A549 (cell line): ENCODE measurements around the gene POMC.

Experiments used
- CHD2 ChIP-seq: fragments of 150-350 bp; IDR thresholded peaks from 2 replicates; pipeline ENCODE4 v1.6.1; 2014; ENCODE audit warnings: low read length; ENCODE audit not compliant: partially characterized antibody
- CHD4 ChIP-seq: fragments of 200-600 bp; sonication (generic); IDR thresholded peaks from 2 replicates; pipeline ENCODE4 v1.6.1; 2016; ENCODE audit warnings: antibody characterized with exemption, mild to moderate bottlenecking, borderline replicate concordance
- EP300 ChIP-seq, 2 experiments: fragments of >200 bp; sonication (Bioruptor Twin); formaldehyde crosslinking; IDR thresholded peaks; 2 replicates in 1 of 2; 3 replicates in 1 of 2; pipeline ENCODE4 v1.6.1; 2016 to 2017
- HOXB5 ChIP-seq: fragments of 250-450 bp; sonication (Bioruptor Pico); IDR thresholded peaks from 2 replicates; pipeline ENCODE4 v1.5.0; 2020; ENCODE audit warnings: mild to moderate bottlenecking, moderate library complexity
- JUN ChIP-seq, 2 experiments: fragments of >200 bp; sonication (Bioruptor Twin); formaldehyde crosslinking; IDR thresholded peaks; 2 replicates in 1 of 2; 3 replicates in 1 of 2; pipeline ENCODE4 v1.6.1; 2016 to 2017
- MAFK ChIP-seq: fragments of 450-650 bp; IDR thresholded peaks from 2 replicates; pipeline ENCODE4 v1.6.1; 2014; ENCODE audit not compliant: partially characterized antibody
- POLR2A ChIP-seq: IDR thresholded peaks from 2 replicates; pipeline ENCODE4 v1.6.1; 2012; ENCODE audit warnings: mild to moderate bottlenecking, low read length
- POLR2AphosphoS2 ChIP-seq: conservative IDR thresholded peaks from 2 replicates; pipeline ENCODE4 v1.6.1; 2012; ENCODE audit warnings: low read length, improper control_type of control experiment, inconsistent platforms
- RFX5 ChIP-seq: fragments of 450-650 bp; IDR thresholded peaks from 2 replicates; pipeline ENCODE4 v1.7.1; 2014; ENCODE audit warnings: antibody characterized with exemption, mild to moderate bottlenecking, moderate library complexity
- ZFP36 ChIP-seq: fragments of 450-650 bp; IDR thresholded peaks from 2 replicates; pipeline ENCODE4 v1.6.1; 2014; ENCODE audit warnings: borderline replicate concordance; ENCODE audit not compliant: partially characterized antibody
- TF ChIP-seq, protein P1 (sequence below): IDR thresholded peaks from 2 replicates; pipeline ENCODE4 v1.6.1; 2012
- TF ChIP-seq, protein P2 (sequence below): fragments of >200 bp; sonication (Bioruptor Twin); formaldehyde crosslinking; IDR thresholded peaks from 3 replicates; pipeline ENCODE4 v1.5.1; 2016
- TF ChIP-seq, protein P3 (sequence below): fragments of 200-600 bp; sonication (generic); IDR thresholded peaks from 2 replicates; pipeline ENCODE4 v1.6.1; 2016; ENCODE audit warnings: antibody characterized with exemption, mild to moderate bottlenecking, moderate library complexity
- TF ChIP-seq, protein P4 (sequence below): fragments of >200 bp; sonication (Bioruptor Twin); formaldehyde crosslinking; IDR thresholded peaks from 3 replicates; pipeline ENCODE4 v1.6.1; 2016

DNA sequence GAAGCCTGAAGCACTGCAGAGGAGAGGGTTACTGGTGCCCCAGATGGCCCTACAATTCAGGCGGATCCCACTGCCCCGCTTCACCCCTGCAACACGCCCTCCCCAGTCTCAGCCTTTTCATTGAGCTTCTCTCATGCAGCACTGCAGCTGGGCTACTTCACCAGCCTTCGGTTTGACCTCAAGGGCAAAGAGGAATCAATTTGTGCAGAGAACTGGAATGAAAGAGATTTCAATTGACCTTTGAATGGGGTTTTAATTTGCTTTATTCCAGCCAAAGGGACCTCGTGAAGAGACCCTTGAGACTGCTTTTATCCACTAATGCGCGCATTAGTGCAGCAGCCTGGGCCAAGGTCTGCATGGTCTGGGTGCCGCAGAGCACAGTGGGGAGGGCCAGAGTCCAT is 8.8 kb upstream of the POMC start:
- TF ChIP-seq ZFP36 (no peak), POLR2A (no peak), RFX5 (no peak), POLR2AphosphoS2 (no peak), EP300 (IDR thresholded peaks at IDR 0.05) (no peak), HOXB5 (CRISPR knock-in tag) (no peak), CHD4 (no peak), MAFK (no peak), JUN (IDR thresholded peaks at IDR 0.05) (no peak), CHD2 (no peak)
- TF ChIP-seq, protein P1, sequence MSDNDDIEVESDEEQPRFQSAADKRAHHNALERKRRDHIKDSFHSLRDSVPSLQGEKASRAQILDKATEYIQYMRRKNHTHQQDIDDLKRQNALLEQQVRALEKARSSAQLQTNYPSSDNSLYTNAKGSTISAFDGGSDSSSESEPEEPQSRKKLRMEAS, result no peak
- TF ChIP-seq, protein P2, sequence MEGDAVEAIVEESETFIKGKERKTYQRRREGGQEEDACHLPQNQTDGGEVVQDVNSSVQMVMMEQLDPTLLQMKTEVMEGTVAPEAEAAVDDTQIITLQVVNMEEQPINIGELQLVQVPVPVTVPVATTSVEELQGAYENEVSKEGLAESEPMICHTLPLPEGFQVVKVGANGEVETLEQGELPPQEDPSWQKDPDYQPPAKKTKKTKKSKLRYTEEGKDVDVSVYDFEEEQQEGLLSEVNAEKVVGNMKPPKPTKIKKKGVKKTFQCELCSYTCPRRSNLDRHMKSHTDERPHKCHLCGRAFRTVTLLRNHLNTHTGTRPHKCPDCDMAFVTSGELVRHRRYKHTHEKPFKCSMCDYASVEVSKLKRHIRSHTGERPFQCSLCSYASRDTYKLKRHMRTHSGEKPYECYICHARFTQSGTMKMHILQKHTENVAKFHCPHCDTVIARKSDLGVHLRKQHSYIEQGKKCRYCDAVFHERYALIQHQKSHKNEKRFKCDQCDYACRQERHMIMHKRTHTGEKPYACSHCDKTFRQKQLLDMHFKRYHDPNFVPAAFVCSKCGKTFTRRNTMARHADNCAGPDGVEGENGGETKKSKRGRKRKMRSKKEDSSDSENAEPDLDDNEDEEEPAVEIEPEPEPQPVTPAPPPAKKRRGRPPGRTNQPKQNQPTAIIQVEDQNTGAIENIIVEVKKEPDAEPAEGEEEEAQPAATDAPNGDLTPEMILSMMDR, result no peak
- TF ChIP-seq, protein P3, sequence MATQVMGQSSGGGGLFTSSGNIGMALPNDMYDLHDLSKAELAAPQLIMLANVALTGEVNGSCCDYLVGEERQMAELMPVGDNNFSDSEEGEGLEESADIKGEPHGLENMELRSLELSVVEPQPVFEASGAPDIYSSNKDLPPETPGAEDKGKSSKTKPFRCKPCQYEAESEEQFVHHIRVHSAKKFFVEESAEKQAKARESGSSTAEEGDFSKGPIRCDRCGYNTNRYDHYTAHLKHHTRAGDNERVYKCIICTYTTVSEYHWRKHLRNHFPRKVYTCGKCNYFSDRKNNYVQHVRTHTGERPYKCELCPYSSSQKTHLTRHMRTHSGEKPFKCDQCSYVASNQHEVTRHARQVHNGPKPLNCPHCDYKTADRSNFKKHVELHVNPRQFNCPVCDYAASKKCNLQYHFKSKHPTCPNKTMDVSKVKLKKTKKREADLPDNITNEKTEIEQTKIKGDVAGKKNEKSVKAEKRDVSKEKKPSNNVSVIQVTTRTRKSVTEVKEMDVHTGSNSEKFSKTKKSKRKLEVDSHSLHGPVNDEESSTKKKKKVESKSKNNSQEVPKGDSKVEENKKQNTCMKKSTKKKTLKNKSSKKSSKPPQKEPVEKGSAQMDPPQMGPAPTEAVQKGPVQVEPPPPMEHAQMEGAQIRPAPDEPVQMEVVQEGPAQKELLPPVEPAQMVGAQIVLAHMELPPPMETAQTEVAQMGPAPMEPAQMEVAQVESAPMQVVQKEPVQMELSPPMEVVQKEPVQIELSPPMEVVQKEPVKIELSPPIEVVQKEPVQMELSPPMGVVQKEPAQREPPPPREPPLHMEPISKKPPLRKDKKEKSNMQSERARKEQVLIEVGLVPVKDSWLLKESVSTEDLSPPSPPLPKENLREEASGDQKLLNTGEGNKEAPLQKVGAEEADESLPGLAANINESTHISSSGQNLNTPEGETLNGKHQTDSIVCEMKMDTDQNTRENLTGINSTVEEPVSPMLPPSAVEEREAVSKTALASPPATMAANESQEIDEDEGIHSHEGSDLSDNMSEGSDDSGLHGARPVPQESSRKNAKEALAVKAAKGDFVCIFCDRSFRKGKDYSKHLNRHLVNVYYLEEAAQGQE, result no peak
- TF ChIP-seq, protein P4, sequence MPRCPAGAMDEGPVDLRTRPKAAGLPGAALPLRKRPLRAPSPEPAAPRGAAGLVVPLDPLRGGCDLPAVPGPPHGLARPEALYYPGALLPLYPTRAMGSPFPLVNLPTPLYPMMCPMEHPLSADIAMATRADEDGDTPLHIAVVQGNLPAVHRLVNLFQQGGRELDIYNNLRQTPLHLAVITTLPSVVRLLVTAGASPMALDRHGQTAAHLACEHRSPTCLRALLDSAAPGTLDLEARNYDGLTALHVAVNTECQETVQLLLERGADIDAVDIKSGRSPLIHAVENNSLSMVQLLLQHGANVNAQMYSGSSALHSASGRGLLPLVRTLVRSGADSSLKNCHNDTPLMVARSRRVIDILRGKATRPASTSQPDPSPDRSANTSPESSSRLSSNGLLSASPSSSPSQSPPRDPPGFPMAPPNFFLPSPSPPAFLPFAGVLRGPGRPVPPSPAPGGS, result no peak
